GM23248 (cell line): ENCODE results near the gene PSORS1C1. TPM values are rescaled to one million over a fixed set of nuclear protein-coding genes. Genes with fewer than 3 reads are reported as not detected.
A peak's percentile ranks its signal among the peaks of the same experiment; 100 is the strongest.

Experiments
- DNase-seq: peaks from one replicate; pipeline ENCODE4 v3.0.0-alpha.2; 2015
- H2AFZ ChIP-seq: fragments of 200-600 bp; sonication (generic); 2 replicates; pipeline ENCODE4 v1.6.1; 2016; ENCODE audit warnings: antibody characterized with exemption
- H3F3A ChIP-seq: fragments of 200-600 bp; sonication (generic); 2 replicates; pipeline ENCODE4 v1.6.1; 2016; ENCODE audit warnings: mild to moderate bottlenecking, antibody characterized with exemption, mixed run types; ENCODE audit not compliant: insufficient read depth
- H3K27ac ChIP-seq: fragments of 200-600 bp; sonication (generic); 2 replicates; pipeline ENCODE4 v1.5.1; 2016; ENCODE audit warnings: mild to moderate bottlenecking
- H3K27me3 ChIP-seq: fragments of 200-600 bp; sonication (generic); replicated peaks from 2 replicates; pipeline ENCODE4 v1.6.1; 2016; ENCODE audit warnings: mild to moderate bottlenecking; ENCODE audit not compliant: insufficient read depth
- H3K36me3 ChIP-seq: fragments of 200-600 bp; sonication (generic); 2 replicates; pipeline ENCODE4 v1.6.1; 2016; ENCODE audit warnings: low read depth, mild to moderate bottlenecking
- H3K4me1 ChIP-seq: fragments of 200-600 bp; sonication (generic); 2 replicates; pipeline ENCODE4 v1.6.1; 2016; ENCODE audit warnings: mild to moderate bottlenecking; ENCODE audit not compliant: insufficient read depth
- H3K4me2 ChIP-seq: fragments of 200-600 bp; sonication (generic); one replicate; pipeline ENCODE4 v1.6.1; 2016; ENCODE audit warnings: mild to moderate bottlenecking; ENCODE audit not compliant: unreplicated experiment
- H3K4me3 ChIP-seq: fragments of 200-600 bp; sonication (generic); 2 replicates; pipeline ENCODE4 v1.5.1; 2016; ENCODE audit warnings: mild to moderate bottlenecking
- H3K79me2 ChIP-seq: fragments of 200-600 bp; sonication (generic); 2 replicates; pipeline ENCODE4 v1.6.1; 2016; ENCODE audit warnings: mild to moderate bottlenecking; ENCODE audit not compliant: insufficient read depth
- H3K9ac ChIP-seq: fragments of 200-600 bp; sonication (generic); 2 replicates; pipeline ENCODE4 v1.6.1; 2016; ENCODE audit warnings: mild to moderate bottlenecking
- H3K9me2 ChIP-seq: fragments of 200-600 bp; sonication (generic); 2 replicates; pipeline ENCODE4 v1.6.1; 2016; ENCODE audit warnings: mixed run types, mild to moderate bottlenecking, moderate library complexity; ENCODE audit not compliant: insufficient read depth
- H3K9me3 ChIP-seq: fragments of 200-600 bp; sonication (generic); one replicate; pipeline ENCODE4 v1.6.1; 2017; ENCODE audit warnings: low read depth
- H4K20me1 ChIP-seq: fragments of 200-600 bp; sonication (generic); 2 replicates; pipeline ENCODE4 v1.6.0; 2016; ENCODE audit not compliant: insufficient read depth
- EZH2 ChIP-seq: fragments of 200-600 bp; sonication (generic); IDR thresholded peaks from 2 replicates; pipeline ENCODE4 v1.6.1; 2018; ENCODE audit warnings: antibody characterized with exemption, mild to moderate bottlenecking; ENCODE audit not compliant: insufficient read depth, poor library complexity, severe bottlenecking
- EZH2phosphoT487 ChIP-seq: fragments of 200-600 bp; sonication (generic); IDR thresholded peaks from 2 replicates; pipeline ENCODE4 v1.6.1; 2018; ENCODE audit warnings: antibody characterized with exemption, moderate library complexity, mild to moderate bottlenecking, low read depth; ENCODE audit not compliant: insufficient read depth
- whole genome bisulfite sequencing, 2 experiments: methylation state at CpG; one replicate each; pipeline ENCODE4 v1.1.6; 2015 to 2017; ENCODE audit warnings: low lambda C conversion rate in 2 of 2, low coverage in 1 of 2; ENCODE audit errors: missing lambda C conversion rate in 2 of 2; 5-methylcytosine and 5-hydroxymethylcytosine counted together
- in situ Hi-C: fragments of 300-500 bp; cut with MboI; formaldehyde crosslinking; loops from 2 replicates; pipeline ENCODE4 v1.15.0; 2020
- polyA plus RNA-seq: library from polyadenylated mRNA; unstranded; fragments of >200 nt; fragmentation: Nextera tagmentation; extraction: Ambion mirVana; gene quantifications from 2 replicates; pipeline ENCODE4 v1.2.1, GENCODE V29; 2016
- total RNA-seq: library from RNA; depleted of rRNA; stranded (reverse); fragments of >200 nt; shearing (Covaris generic); gene quantifications from 2 replicates; pipeline ENCODE4 v1.2.3, GENCODE V29; 2014

PSORS1C1 gene
- total and polyA plus RNA-seq, 2 experiments from 2014 or later, result 0.22 to 2.6 TPM

GRCh38 chr6:31138982-31139381, 24.4 kb downstream of the PSORS1C1 start, which contains the start of gene PSORS1C2:
PSORS1C2 (minus strand) TSS chr6:31139066; CDS start chr6:31139026, 40 bp downstream.
- Histone ChIP-seq H2AFZ (peak within 1 kb of the TSS; percentile 78), H3K9ac (no peak within 1 kb of the TSS), H3K4me1 (peaks cover 15% of the 10 kb centered on the region), H3K9me3 (no peaks in the 10 kb centered on the region), H3K79me2 (no peaks in the 10 kb centered on the region), H3K27me3 (no peaks in the 10 kb centered on the region), H3F3A (no peaks in the 10 kb centered on the region), H3K27ac (no peak within 1 kb of the TSS), H4K20me1 (no peaks in the 10 kb centered on the region), H3K4me3 (no peak within 1 kb of the TSS), H3K36me3 (no peaks in the 10 kb centered on the region), H3K9me2 (no peaks in the 10 kb centered on the region), H3K4me2 (no peak within 1 kb of the TSS)
- 86% methylated on average over 4 of the region's 4 CpGs for whole genome bisulfite sequencing, 2 experiments
- no peak for TF ChIP-seq EZH2phosphoT487
- no peak for TF ChIP-seq EZH2
- in situ Hi-C loops, result loop anchor here (5.0 kb wide), 1 partner anchor 53 kb away; no protein-coding TSS in a partner anchor
- no peak for DNase-seq

DNA sequence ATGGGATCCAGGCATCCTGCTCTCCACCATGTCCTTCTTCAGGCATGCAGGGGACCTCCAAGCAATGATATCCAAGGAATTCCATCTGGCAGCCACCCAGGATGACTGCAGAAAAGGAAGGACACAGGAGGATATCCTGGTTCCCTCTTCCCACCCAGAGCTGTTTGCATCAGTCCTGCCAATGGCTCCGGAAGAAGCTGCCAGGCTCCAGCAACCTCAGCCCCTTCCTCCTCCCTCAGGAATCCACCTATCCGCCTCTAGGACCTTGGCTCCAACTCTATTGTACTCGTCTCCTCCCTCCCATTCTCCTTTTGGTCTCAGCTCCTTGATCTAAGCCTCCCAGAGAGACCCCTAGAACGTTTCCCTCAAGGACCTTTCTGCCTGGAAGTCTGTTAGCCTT, 25.0 kb downstream of the PSORS1C1 start:
- no peaks in the 10 kb centered on the region for H3K79me2 ChIP-seq
- WGBS, 2 experiments, result 3 to 9% methylated on average over 4 of the region's 4 CpGs
- no peaks in the 10 kb centered on the region for H3K36me3 ChIP-seq
- H3F3A ChIP-seq, result no peaks in the 10 kb centered on the region
- no peak overlapping the region for H3K4me2 ChIP-seq
- H3K4me3 ChIP-seq, result no peak overlapping the region
- no peak overlapping the region for H2AFZ ChIP-seq
- TF ChIP-seq EZH2 (no peak), EZH2phosphoT487 (no peak)
- H3K9me2 ChIP-seq, result no peaks in the 10 kb centered on the region
- no peak overlapping the region for H3K9ac ChIP-seq
- no peaks in the 10 kb centered on the region for H4K20me1 ChIP-seq
- peak; percentile 33 for DNase-seq
- H3K9me3 ChIP-seq, result no peaks in the 10 kb centered on the region
- no peaks in the 10 kb centered on the region for H3K27me3 ChIP-seq
- H3K27ac ChIP-seq, result no peak overlapping the region
- in situ Hi-C loops, result loop anchor here (5.0 kb wide), 1 partner anchor 53 kb away; no protein-coding TSS in a partner anchor
- peaks cover 15% of the 10 kb centered on the region for H3K4me1 ChIP-seq

- H3K4me3 ChIP-seq, result no peak overlapping the region
- no peaks in the 10 kb centered on the region for H3K27me3 ChIP-seq
- in situ Hi-C loops, result no loop called here
- peaks cover 15% of the 10 kb centered on the region for H3K4me1 ChIP-seq
- no peaks in the 10 kb centered on the region for H4K20me1 ChIP-seq
- H3K9me3 ChIP-seq, result no peaks in the 10 kb centered on the region
- no peak overlapping the region for H3K27ac ChIP-seq
- no peak overlapping the region for H3K4me2 ChIP-seq
- no peak overlapping the region for H3K9ac ChIP-seq
- no peak for DNase-seq
- no peak for TF ChIP-seq EZH2phosphoT487
- no peak for TF ChIP-seq EZH2
- H3F3A ChIP-seq, result no peaks in the 10 kb centered on the region
- H3K9me2 ChIP-seq, result no peaks in the 10 kb centered on the region
- H3K36me3 ChIP-seq, result no peaks in the 10 kb centered on the region
- WGBS, 2 experiments, result 87 to 89% methylated on average over 15 of the region's 15 CpGs
- no peak overlapping the region for H2AFZ ChIP-seq
- H3K79me2 ChIP-seq, result no peaks in the 10 kb centered on the region
Measured at GRCh38 chr6:31140643-31141042, 26.0 kb downstream of the PSORS1C1 start.

- no peak for DNase-seq
- Histone ChIP-seq H3K36me3 (no peaks in the 10 kb centered on the region), H3F3A (no peaks in the 10 kb centered on the region), H3K9ac (no peak overlapping the region), H3K27ac (no peak overlapping the region), H3K4me1 (peaks cover 15% of the 10 kb centered on the region), H2AFZ (no peak overlapping the region), H3K79me2 (no peaks in the 10 kb centered on the region), H3K4me2 (no peak overlapping the region), H3K9me3 (no peaks in the 10 kb centered on the region), H3K4me3 (no peak overlapping the region), H3K9me2 (no peaks in the 10 kb centered on the region), H4K20me1 (no peaks in the 10 kb centered on the region), H3K27me3 (no peaks in the 10 kb centered on the region)
- 62 to 68% methylated on average over 2 of the region's 2 CpGs for WGBS, 2 experiments
- in situ Hi-C loops, result no loop called here
- TF ChIP-seq EZH2 (no peak), EZH2phosphoT487 (no peak)
Measured at GRCh38 chr6:31142361-31142761, 27.8 kb downstream of the PSORS1C1 start.

GRCh38 chr6:31143148-31143547, 28.5 kb downstream of the PSORS1C1 start:
- H3K9me2 ChIP-seq, result no peaks in the 10 kb centered on the region
- H3K79me2 ChIP-seq, result no peaks in the 10 kb centered on the region
- no peaks in the 10 kb centered on the region for H3F3A ChIP-seq
- H3K27me3 ChIP-seq, result no peaks in the 10 kb centered on the region
- in situ Hi-C loops, result no loop called here
- no peaks in the 10 kb centered on the region for H3K9me3 ChIP-seq
- H3K4me3 ChIP-seq, result no peak overlapping the region
- no peaks in the 10 kb centered on the region for H3K36me3 ChIP-seq
- no peaks in the 10 kb centered on the region for H4K20me1 ChIP-seq
- H3K9ac ChIP-seq, result no peak overlapping the region
- peak overlapping the region; percentile 58 for H3K27ac ChIP-seq
- peak; percentile 88 for DNase-seq
- TF ChIP-seq EZH2 (no peak), EZH2phosphoT487 (no peak)
- H3K4me1 ChIP-seq, result peaks cover 15% of the 10 kb centered on the region
- H3K4me2 ChIP-seq, result peak overlapping the region; percentile 16
- H2AFZ ChIP-seq, result no peak overlapping the region
- 32 to 42% methylated on average over 11 of the region's 11 CpGs for WGBS, 2 experiments
